GM19395 (cell line): ENCODE measurements around the gene EVI5L.

Source experiments
- ATAC-seq: cut with Tn5 transposase; IDR thresholded peaks from one replicate; pipeline ENCODE4 v1.9.1; 2021; ENCODE audit warnings: mild to moderate bottlenecking, moderate library complexity; ENCODE audit not compliant: unreplicated experiment

The EVI5L gene

DNA sequence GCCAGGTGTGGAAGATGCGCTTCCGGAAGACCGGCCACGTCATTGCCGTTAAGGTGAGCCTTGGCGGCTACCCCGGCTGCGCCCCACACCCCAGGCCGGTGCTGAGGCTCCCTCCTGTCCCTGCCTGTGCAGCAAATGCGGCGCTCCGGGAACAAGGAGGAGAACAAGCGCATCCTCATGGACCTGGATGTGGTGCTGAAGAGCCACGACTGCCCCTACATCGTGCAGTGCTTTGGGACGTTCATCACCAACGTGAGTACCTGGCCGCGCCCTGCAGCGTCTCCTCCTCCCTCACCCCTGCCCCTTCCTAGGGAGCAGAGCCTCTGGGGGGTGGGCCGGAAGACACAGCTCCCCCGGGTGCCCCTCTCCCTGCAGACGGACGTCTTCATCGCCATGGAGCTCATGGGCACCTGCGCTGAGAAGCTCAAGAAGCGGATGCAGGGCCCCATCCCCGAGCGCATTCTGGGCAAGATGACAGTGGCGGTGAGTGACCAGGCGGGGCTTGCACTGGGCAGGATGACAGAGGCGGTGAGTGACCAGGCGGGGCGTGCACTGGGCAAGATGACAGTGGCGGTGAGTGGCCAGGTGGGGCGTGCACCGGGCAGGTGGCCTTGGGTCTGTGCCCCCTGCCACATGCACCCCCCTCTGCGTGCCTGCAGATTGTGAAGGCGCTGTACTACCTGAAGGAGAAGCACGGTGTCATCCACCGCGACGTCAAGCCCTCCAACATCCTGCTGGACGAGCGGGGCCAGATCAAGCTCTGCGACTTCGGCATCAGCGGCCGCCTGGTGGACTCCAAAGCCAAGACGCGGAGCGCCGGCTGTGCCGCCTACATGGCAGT lies 80.5 kb downstream of the EVI5L start:
- ATAC-seq: no peak

- ATAC-seq: no peak
Measured at GRCh38 chr19:7911508-7912143, 81.6 kb downstream of the EVI5L start.

GRCh38 chr19:7912144-7912696 lies 82.2 kb downstream of the EVI5L start:
- ATAC-seq: no peak

DNA sequence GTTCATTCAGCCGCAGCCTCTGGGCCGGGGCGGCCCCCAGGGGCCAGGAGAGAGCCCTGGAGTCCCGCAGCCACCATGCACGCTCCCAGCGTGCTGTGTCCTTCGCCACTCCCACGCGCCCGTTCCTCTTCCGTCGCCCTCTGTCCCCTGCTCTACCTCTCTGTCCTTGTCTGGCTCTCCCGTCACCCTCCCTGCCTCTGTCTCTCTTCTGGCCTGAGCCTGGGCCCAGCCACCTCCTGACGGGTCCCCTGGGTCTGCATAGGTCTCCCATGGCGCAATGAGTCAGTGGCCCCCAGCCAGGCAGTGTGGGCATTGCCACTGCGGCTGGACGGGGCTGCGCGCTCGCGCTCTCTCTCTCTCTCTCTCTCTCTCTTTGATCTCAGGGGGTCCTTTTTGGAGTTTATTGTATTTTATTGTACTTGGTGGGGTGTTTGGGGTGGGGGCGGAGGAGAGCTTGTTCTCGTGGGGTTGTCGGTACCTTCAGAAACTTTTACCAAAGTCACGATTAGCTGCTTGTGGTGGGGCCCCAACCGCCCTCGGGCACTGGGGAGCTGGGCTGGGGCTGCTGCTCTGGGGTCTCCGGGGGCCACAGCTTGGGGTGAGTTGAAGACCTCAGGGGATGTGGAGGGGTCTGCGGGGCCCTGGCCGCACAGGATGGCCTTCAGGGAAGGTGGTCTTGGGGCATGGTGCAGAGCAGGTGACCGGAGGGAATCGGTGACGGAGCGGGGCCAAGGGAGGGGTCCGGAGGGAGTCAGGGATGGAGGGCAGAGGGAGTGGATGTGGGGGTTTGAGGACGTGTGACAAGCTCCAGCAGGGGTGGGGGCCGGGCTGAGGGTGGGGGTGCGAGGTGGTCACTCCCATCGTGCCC lies 82.9 kb downstream of the EVI5L start:
- ATAC-seq: no peak

GRCh38 chr19:7913652-7914051 lies 83.6 kb downstream of the EVI5L start:
- ATAC-seq: no peak

DNA sequence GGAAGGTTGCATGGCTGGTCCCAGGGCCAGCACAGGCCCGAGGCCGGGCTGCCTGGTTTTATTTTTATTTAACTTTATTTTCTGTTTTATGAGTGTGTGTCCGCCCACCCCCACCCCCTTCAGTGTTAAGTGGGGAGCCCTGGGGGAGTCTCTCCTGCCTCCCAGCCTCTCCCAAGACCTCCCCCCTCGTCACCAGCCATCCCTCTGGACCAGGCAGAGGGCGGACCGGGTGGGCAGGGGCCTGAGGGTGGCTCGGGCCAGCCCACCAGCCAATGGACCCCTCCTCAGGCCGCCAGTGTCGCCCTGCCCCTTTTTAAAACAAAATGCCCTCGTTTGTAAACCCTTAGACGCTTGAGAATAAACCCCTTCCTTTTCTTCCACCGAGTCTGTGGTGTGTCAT lies 84.1 kb downstream of the EVI5L start:
- ATAC-seq: no peak
